H9 (cell line): ENCODE measurements around the gene RIPK4. TPM values are rescaled to one million over a fixed set of nuclear protein-coding genes. Genes with fewer than 3 reads are reported as not detected.

Source experiments
- DNase-seq: peaks from one replicate; pipeline ENCODE4 v3.0.0-alpha.2; 2017
- H2AFZ ChIP-seq: one replicate; pipeline ENCODE4 v1.6.1; 2013; ENCODE audit warnings: mild to moderate bottlenecking, low read length, control low read depth, moderate library complexity
- H2AK5ac ChIP-seq: 2 replicates; pipeline ENCODE4 v1.6.1; 2013; ENCODE audit warnings: low read length, control low read depth, mixed read lengths; ENCODE audit not compliant: insufficient read length
- H2BK120ac ChIP-seq: one replicate; pipeline ENCODE4 v1.6.1; 2013; ENCODE audit warnings: low read depth, mild to moderate bottlenecking, low read length, control low read depth, inconsistent platforms; ENCODE audit not compliant: poor library complexity, severe bottlenecking
- H2BK12ac ChIP-seq: 2 replicates; pipeline ENCODE4 v1.6.1; 2013; ENCODE audit warnings: low read length, control low read depth, mixed read lengths, low read depth; ENCODE audit not compliant: insufficient read length
- H2BK15ac ChIP-seq: 2 replicates; pipeline ENCODE4 v1.6.1; 2013; ENCODE audit warnings: low read depth, low read length, control low read depth
- H2BK20ac ChIP-seq: one replicate; pipeline ENCODE4 v1.6.1; 2013; ENCODE audit warnings: low read depth, mild to moderate bottlenecking, low read length, control low read depth, inconsistent platforms; ENCODE audit not compliant: poor library complexity, severe bottlenecking
- H2BK5ac ChIP-seq: 2 replicates; pipeline ENCODE4 v1.6.1; 2013; ENCODE audit warnings: low read length, control low read depth, mixed read lengths; ENCODE audit not compliant: insufficient read length
- H3K14ac ChIP-seq: 2 replicates; pipeline ENCODE4 v1.6.1; 2013; ENCODE audit warnings: low read length, control low read depth; ENCODE audit not compliant: insufficient read depth
- H3K18ac ChIP-seq: 2 replicates; pipeline ENCODE4 v1.6.1; 2013; ENCODE audit warnings: low read depth, mild to moderate bottlenecking, mixed read lengths, low read length, control low read depth; ENCODE audit not compliant: insufficient read length
- H3K23ac ChIP-seq: 2 replicates; pipeline ENCODE4 v1.6.1; 2013; ENCODE audit warnings: low read length, control low read depth, mixed read lengths, low read depth; ENCODE audit not compliant: insufficient read length
- H3K23me2 ChIP-seq: 2 replicates; pipeline ENCODE4 v1.6.1; 2013; ENCODE audit warnings: low read depth, mild to moderate bottlenecking, mixed read lengths, low read length, control low read depth; ENCODE audit not compliant: insufficient read length, poor library complexity, severe bottlenecking
- H3K27ac ChIP-seq: 2 replicates; pipeline ENCODE4 v1.5.1; 2013; ENCODE audit warnings: low read length, control low read depth, mixed read lengths, low read depth; ENCODE audit not compliant: insufficient read length
- H3K27me3 ChIP-seq: 2 replicates; pipeline ENCODE4 v1.6.1; 2013; ENCODE audit warnings: low read length, control low read depth, inconsistent platforms; ENCODE audit not compliant: insufficient read depth
- H3K4ac ChIP-seq: 2 replicates; pipeline ENCODE4 v1.6.1; 2013; ENCODE audit warnings: low read depth, mild to moderate bottlenecking, control low read depth, inconsistent platforms, low read length, moderate library complexity
- H3K4me1 ChIP-seq: 2 replicates; pipeline ENCODE4 v1.6.1; 2013; ENCODE audit warnings: low read length, control low read depth, inconsistent platforms; ENCODE audit not compliant: insufficient read depth
- H3K4me2 ChIP-seq: 2 replicates; pipeline ENCODE4 v1.6.1; 2013; ENCODE audit warnings: low read length, control low read depth, mixed read lengths; ENCODE audit not compliant: insufficient read length, insufficient read depth
- H3K56ac ChIP-seq: 2 replicates; pipeline ENCODE4 v1.6.1; 2013; ENCODE audit warnings: low read depth, mild to moderate bottlenecking, mixed read lengths, low read length, control low read depth; ENCODE audit not compliant: insufficient read length
- H3K79me1 ChIP-seq: 2 replicates; pipeline ENCODE4 v1.6.1; 2013; ENCODE audit warnings: low read depth, mild to moderate bottlenecking, moderate library complexity, low read length, control low read depth, inconsistent platforms; ENCODE audit not compliant: insufficient read depth, poor library complexity, severe bottlenecking
- H3K79me2 ChIP-seq: 2 replicates; pipeline ENCODE4 v1.6.1; 2013; ENCODE audit warnings: low read length, control low read depth, inconsistent platforms; ENCODE audit not compliant: insufficient read depth
- H3K9ac ChIP-seq: 2 replicates; pipeline ENCODE4 v1.6.1; 2013; ENCODE audit warnings: low read length, control low read depth, mixed read lengths; ENCODE audit not compliant: insufficient read length; ENCODE audit errors: extremely low read depth
- H3K9me3 ChIP-seq: one replicate; pipeline ENCODE4 v1.6.1; 2013; ENCODE audit warnings: low read depth, low read length, inconsistent platforms; ENCODE audit not compliant: control insufficient read depth
- H3T11ph ChIP-seq: one replicate; pipeline ENCODE4 v1.6.1; 2013; ENCODE audit warnings: mild to moderate bottlenecking, low read length, control low read depth, inconsistent platforms
- H4K20me1 ChIP-seq: one replicate; pipeline ENCODE4 v1.6.1; 2013; ENCODE audit not compliant: control insufficient read depth, insufficient read length, insufficient read depth
- H4K5ac ChIP-seq: 2 replicates; pipeline ENCODE4 v1.6.1; 2013; ENCODE audit warnings: low read depth, mild to moderate bottlenecking, mixed read lengths, low read length, control low read depth; ENCODE audit not compliant: insufficient read length
- H4K8ac ChIP-seq: replicated peaks from 2 replicates; pipeline ENCODE4 v1.6.1; 2013; ENCODE audit warnings: low read length, control low read depth, mixed read lengths, low read depth; ENCODE audit not compliant: insufficient read length
- H4K91ac ChIP-seq: 2 replicates; pipeline ENCODE4 v1.6.1; 2013; ENCODE audit warnings: low read depth, mild to moderate bottlenecking, moderate library complexity, mixed read lengths, low read length, control low read depth; ENCODE audit not compliant: insufficient read length
- H3K27ac Mint-ChIP-seq, 3 experiments: 2 replicates in 2 of 3; 3 replicates in 1 of 3; pipeline ENCODE4 v1.8.0; 2020 to 2021; ENCODE audit warnings: mixed read lengths in 3 of 3, mild to moderate bottlenecking in 1 of 3, moderate library complexity in 1 of 3
- H3K27me3 Mint-ChIP-seq: 2 replicates; pipeline ENCODE4 v1.8.0; 2021; ENCODE audit warnings: low read depth, mild to moderate bottlenecking, moderate library complexity, mixed read lengths
- H3K36me3 Mint-ChIP-seq, 3 experiments: 2 replicates in 2 of 3; 3 replicates in 1 of 3; pipeline ENCODE4 v1.8.0; 2020 to 2021; ENCODE audit warnings: low read depth in 3 of 3, mixed read lengths in 3 of 3; ENCODE audit not compliant: insufficient read depth in 1 of 3
- H3K4me1 Mint-ChIP-seq, 2 experiments: 2 replicates each; pipeline ENCODE4 v1.8.0; 2020; ENCODE audit warnings: mixed read lengths in 2 of 2
- H3K4me3 Mint-ChIP-seq, 2 experiments: 2 replicates in 1 of 2; 3 replicates in 1 of 2; pipeline ENCODE4 v1.8.0; 2020 to 2021; ENCODE audit warnings: mild to moderate bottlenecking in 2 of 2, mixed read lengths in 2 of 2, moderate library complexity in 1 of 2
- H3K9me3 Mint-ChIP-seq, 2 experiments: 2 replicates in 1 of 2; 3 replicates in 1 of 2; pipeline ENCODE4 v1.8.0; 2020; ENCODE audit warnings: mild to moderate bottlenecking in 2 of 2, mixed read lengths in 2 of 2, moderate library complexity in 1 of 2
- WGBS: extraction: QIAGEN DNeasy Blood & Tissue Kit; methylation state at CpG from one replicate; pipeline ENCODE4 v1.1.7; 2013; ENCODE audit warnings: missing lambda C conversion rate, low lambda C conversion rate, mixed read lengths; ENCODE audit not compliant: insufficient read length; ENCODE audit errors: extremely low coverage; 5-methylcytosine and 5-hydroxymethylcytosine counted together
- total RNA-seq: library from RNA; stranded (reverse); gene quantifications from 2 replicates; pipeline ENCODE4 v1.2.1, GENCODE V29; 2021
- TF ChIP-seq, protein P1 (sequence below): fragments of 200-600 bp; sonication (generic); conservative IDR thresholded peaks from 3 replicates; pipeline ENCODE4 v1.8.0; 2021; ENCODE audit warnings: antibody characterized with exemption, mild to moderate bottlenecking

Gene RIPK4
- total RNA-seq, 1 experiment from 2014 or later = 2.9 TPM

GRCh38 chr21:41761211-41761933, 5.5 kb downstream of the RIPK4 start:
- no peaks in the 10 kb centered on the region for H4K20me1 ChIP-seq
- no CpG with 5 or more reads among the region's 22 CpGs for WGBS

More at GRCh38 chr21:41761211-41761933, 5.5 kb downstream of the RIPK4 start:
- Histone ChIP-seq H2AK5ac (no peak overlapping the region), H3K14ac (no peak overlapping the region), H4K5ac (no peak overlapping the region), H3K4ac (no peak overlapping the region), H3K9ac (no peak overlapping the region), H3K18ac (no peak overlapping the region), H2BK12ac (no peak overlapping the region), H4K91ac (no peak overlapping the region), H3K23me2 (peaks cover 26% of the 10 kb centered on the region), H3K79me2 (no peaks in the 10 kb centered on the region), H2BK120ac (no peak overlapping the region), H3K27ac (no peak overlapping the region), H3K4me2 (peak overlapping the region; percentile 61), H3T11ph (no peak overlapping the region), H2BK5ac (no peak overlapping the region), H2AFZ (no peak overlapping the region), H3K9me3 (no peaks in the 10 kb centered on the region), H4K8ac (no peak overlapping the region), H2BK20ac (no peak overlapping the region), H3K79me1 (no peaks in the 10 kb centered on the region), H3K56ac (no peak overlapping the region), H2BK15ac (no peak overlapping the region), H3K4me1 (peaks cover 5% of the 10 kb centered on the region; the same call in 1 of the 2 replicates), H3K23ac (no peak overlapping the region), H3K27me3 (peaks cover 43% of the 10 kb centered on the region)
- DNase-seq = no peak
- TF ChIP-seq, protein P1, sequence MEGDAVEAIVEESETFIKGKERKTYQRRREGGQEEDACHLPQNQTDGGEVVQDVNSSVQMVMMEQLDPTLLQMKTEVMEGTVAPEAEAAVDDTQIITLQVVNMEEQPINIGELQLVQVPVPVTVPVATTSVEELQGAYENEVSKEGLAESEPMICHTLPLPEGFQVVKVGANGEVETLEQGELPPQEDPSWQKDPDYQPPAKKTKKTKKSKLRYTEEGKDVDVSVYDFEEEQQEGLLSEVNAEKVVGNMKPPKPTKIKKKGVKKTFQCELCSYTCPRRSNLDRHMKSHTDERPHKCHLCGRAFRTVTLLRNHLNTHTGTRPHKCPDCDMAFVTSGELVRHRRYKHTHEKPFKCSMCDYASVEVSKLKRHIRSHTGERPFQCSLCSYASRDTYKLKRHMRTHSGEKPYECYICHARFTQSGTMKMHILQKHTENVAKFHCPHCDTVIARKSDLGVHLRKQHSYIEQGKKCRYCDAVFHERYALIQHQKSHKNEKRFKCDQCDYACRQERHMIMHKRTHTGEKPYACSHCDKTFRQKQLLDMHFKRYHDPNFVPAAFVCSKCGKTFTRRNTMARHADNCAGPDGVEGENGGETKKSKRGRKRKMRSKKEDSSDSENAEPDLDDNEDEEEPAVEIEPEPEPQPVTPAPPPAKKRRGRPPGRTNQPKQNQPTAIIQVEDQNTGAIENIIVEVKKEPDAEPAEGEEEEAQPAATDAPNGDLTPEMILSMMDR = no peak
- no peaks in the 10 kb centered on the region; a peak in 1 of 7 replicates for H3K36me3 Mint-ChIP-seq
- peaks cover 64 to 68% of the 10 kb centered on the region in 2 experiments for H3K4me1 Mint-ChIP-seq
- peaks cover 68% of the 10 kb centered on the region for H3K27me3 Mint-ChIP-seq
- H3K27ac Mint-ChIP-seq = peak overlapping the region in 2 of 3 experiments; percentile 47 to 89; a peak in 2 of 7 replicates
- H3K9me3 Mint-ChIP-seq = no peaks in the 10 kb centered on the region; a peak in 1 of 5 replicates
- H3K4me3 Mint-ChIP-seq = peak overlapping the region; percentile 58 to 82
